GM15510 (cell line): Measurements from ENCODE around the gene CYSTM1.

Source experiments
- POLR2A ChIP-seq: IDR thresholded peaks from 3 replicates; pipeline ENCODE4 v1.6.1; 2011; ENCODE audit warnings: borderline replicate concordance; ENCODE audit not compliant: insufficient read length; ENCODE audit errors: extremely low read depth

Gene CYSTM1

GRCh38 chr5:140292212-140293036 is 117.4 kb downstream of the CYSTM1 start:
- no peak for TF ChIP-seq POLR2A
